Tibial artery (tissue), 4 donors: ENCODE results near the gene TRIM47.
A peak's percentile ranks its signal among the peaks of the same experiment; 100 is the strongest.

Source experiments
- DNase-seq, 2 donors: peaks; one replicate each; pipeline ENCODE4 v3.0.0-alpha.2; 2019
- H3K27ac ChIP-seq, 2 donors: fragments of 200-600 bp; sonication (generic) in 1 of 2; 1 replicate in 1 of 2; 2 replicates in 1 of 2; pipeline ENCODE4 v1.5.1; 2018 to 2019; ENCODE audit warnings: mild to moderate bottlenecking in 1 of 2
- H3K27me3 ChIP-seq, 2 donors: fragments of 200-600 bp; sonication (generic) in 1 of 2; one replicate each; pipeline versions ENCODE4 v1.5.1 to v1.6.0; 2016 to 2019
- H3K36me3 ChIP-seq, 3 donors: fragments of 200-600 bp; sonication (generic) in 2 of 3; one replicate each; pipeline ENCODE4 v1.5.1; 2016 to 2019; ENCODE audit warnings: mild to moderate bottlenecking in 2 of 3
- H3K4me1 ChIP-seq, 4 donors: fragments of 200-600 bp; sonication (generic) in 2 of 4; 1 replicate in 3 of 4; 2 replicates in 1 of 4; pipeline ENCODE4 v1.5.1; 2016 to 2019
- H3K4me3 ChIP-seq, 2 donors: fragments of 200-600 bp; sonication (generic) in 1 of 2; 1 replicate in 1 of 2; 2 replicates in 1 of 2; pipeline ENCODE4 v1.5.1; 2018 to 2019; ENCODE audit warnings: mild to moderate bottlenecking in 2 of 2
- H3K9me3 ChIP-seq, 3 donors: fragments of 200-600 bp; sonication (generic) in 1 of 3; one replicate each; pipeline ENCODE4 v1.5.1; 2016 to 2019
- CTCF ChIP-seq, 2 experiments: fragments of 200-600 bp in 1 of 2; fragments of 450-650 bp in 1 of 2; IDR thresholded peaks; one replicate each; pipeline ENCODE4 v1.5.1; 2017 to 2019; ENCODE audit warnings: antibody characterized with exemption in 2 of 2, mild to moderate bottlenecking in 1 of 2, moderate library complexity in 1 of 2
- intact Hi-C: fragments of 100-400 bp; cut with DNase I; formaldehyde crosslinking; loops from one replicate; pipeline ENCODE4 v1.15.0; 2023; ENCODE audit warnings: low total_unique reads

TRIM47 gene

GRCh38 chr17:75895370-75896155 lies 17.2 kb upstream of the TRIM47 start:
- DNase-seq: no peak
- intact Hi-C loops: no loop called here
- H3K36me3 ChIP-seq: peaks cover 9 to 52% (median 41%) of the 10 kb centered on the region in 3 donors
- H3K27me3 ChIP-seq: no peaks in the 10 kb centered on the region
- peak in 1 of 2 experiments; percentile 22 for TF ChIP-seq CTCF (IDR thresholded peaks at IDR 0.05)
- H3K27ac ChIP-seq: peak overlapping the region; percentile 90 to 98
- H3K4me3 ChIP-seq: peak overlapping the region; percentile 63 to 81
- H3K9me3 ChIP-seq: no peaks in the 10 kb centered on the region
- H3K4me1 ChIP-seq: peaks cover 0 to 32% (median 21%) of the 10 kb centered on the region in 4 donors

GRCh38 chr17:75894049-75894733 lies 15.8 kb upstream of the TRIM47 start:
- TF ChIP-seq CTCF (IDR thresholded peaks at IDR 0.05): no peak
- H3K27ac ChIP-seq: peak overlapping the region; percentile 90 to 98
- DNase-seq: no peak
- intact Hi-C loops: loop anchor here (5.0 kb wide), 1 partner anchor 132 kb away; no protein-coding TSS in a partner anchor
- no peaks in the 10 kb centered on the region for H3K27me3 ChIP-seq
- peaks cover 0 to 32% (median 21%) of the 10 kb centered on the region in 4 donors for H3K4me1 ChIP-seq
- H3K4me3 ChIP-seq: no peak overlapping the region
- no peaks in the 10 kb centered on the region for H3K9me3 ChIP-seq
- H3K36me3 ChIP-seq: peaks cover 4 to 52% (median 37%) of the 10 kb centered on the region in 3 donors

- no peak overlapping the region for H3K4me3 ChIP-seq
- no peak overlapping the region for H3K27ac ChIP-seq
- TF ChIP-seq CTCF (IDR thresholded peaks at IDR 0.05): no peak
- H3K27me3 ChIP-seq: no peaks in the 10 kb centered on the region
- H3K4me1 ChIP-seq: peaks cover 0 to 32% (median 21%) of the 10 kb centered on the region in 4 donors
- intact Hi-C loops: loop anchor here (5.0 kb wide), 1 partner anchor 131 kb away; no protein-coding TSS in a partner anchor
- H3K9me3 ChIP-seq: no peaks in the 10 kb centered on the region
- H3K36me3 ChIP-seq: peaks cover 0 to 52% (median 33%) of the 10 kb centered on the region in 3 donors
- no peak for DNase-seq
These were observed 15.1 kb upstream of the TRIM47 start for GRCh38 chr17:75893305-75894048.

GRCh38 chr17:75892556-75893224 lies 14.3 kb upstream of the TRIM47 start:
- intact Hi-C loops: loop anchor here (5.0 kb wide), 1 partner anchor 130 kb away; no protein-coding TSS in a partner anchor
- no peak for TF ChIP-seq CTCF (IDR thresholded peaks at IDR 0.05)
- Histone ChIP-seq H3K27ac (no peak overlapping the region), H3K9me3 (no peaks in the 10 kb centered on the region), H3K36me3 (peaks cover 0 to 49% (median 29%) of the 10 kb centered on the region in 3 donors), H3K27me3 (no peaks in the 10 kb centered on the region), H3K4me3 (no peak overlapping the region), H3K4me1 (peaks cover 0 to 32% (median 21%) of the 10 kb centered on the region in 4 donors)
- DNase-seq: no peak
